K562 (cell line): Measurements from ENCODE around the gene CHD3. TPM values are rescaled to one million over a fixed set of nuclear protein-coding genes. Genes with fewer than 3 reads are reported as not detected.

Experiments used
- ARID1B ChIP-seq: fragments of 450-650 bp; IDR thresholded peaks from 2 replicates; pipeline ENCODE4 v1.6.1; 2016; ENCODE audit warnings: antibody characterized with exemption, mild to moderate bottlenecking, inconsistent platforms
- CREB1 ChIP-seq, 2 experiments: sonication (generic) in 1 of 2; formaldehyde crosslinking in 1 of 2; IDR thresholded peaks; 2 replicates each; pipeline versions ENCODE4 v1.6.1 to v1.8.0; 2012 to 2022; ENCODE audit warnings: inconsistent platforms in 1 of 2, mild to moderate bottlenecking in 1 of 2, missing genetic modification reagents in 1 of 2, moderate library complexity in 1 of 2
- CREB3 ChIP-seq: fragments of 450-650 bp; conservative IDR thresholded peaks from 2 replicates; pipeline ENCODE4 v1.6.1; 2016; ENCODE audit warnings: missing genetic modification characterization, low read depth, mild to moderate bottlenecking, missing compliant biosample characterization, moderate library complexity
- CTCFL ChIP-seq: IDR thresholded peaks from 2 replicates; pipeline ENCODE4 v1.6.1; 2011; ENCODE audit warnings: borderline replicate concordance, low read depth, mild to moderate bottlenecking, moderate library complexity, low read length; ENCODE audit not compliant: insufficient read depth, poor library complexity, severe bottlenecking
- FOS ChIP-seq: IDR thresholded peaks from 3 replicates; pipeline ENCODE4 v1.6.1; 2011; ENCODE audit not compliant: insufficient read length; ENCODE audit errors: extremely low read depth
- GTF2E2 ChIP-seq: fragments of 200-800 bp; sonication (Bioruptor generic); IDR thresholded peaks from 2 replicates; pipeline ENCODE4 v1.6.1; 2016; ENCODE audit warnings: missing genetic modification characterization, missing compliant biosample characterization
- HMG20A ChIP-seq: fragments of 450-650 bp; formaldehyde crosslinking; conservative IDR thresholded peaks from 2 replicates; pipeline ENCODE4 v1.4.0; 2020; ENCODE audit warnings: mild to moderate bottlenecking, mixed read lengths
- MCM7 ChIP-seq, 2 experiments: fragments of 450-650 bp; IDR thresholded peaks; 2 replicates each; pipeline ENCODE4 v1.6.1; 2016 to 2018
- MECOM ChIP-seq: fragments of 250-450 bp; sonication (Bioruptor Pico); IDR thresholded peaks from 2 replicates; pipeline ENCODE4 v1.8.0; 2022; ENCODE audit warnings: inconsistent platforms
- NBN ChIP-seq: fragments of 450-650 bp; IDR thresholded peaks from 2 replicates; pipeline ENCODE4 v1.6.1; 2016; ENCODE audit warnings: low read depth, mild to moderate bottlenecking
- OTX1 ChIP-seq: fragments of 450-650 bp; formaldehyde crosslinking; IDR thresholded peaks from 2 replicates; pipeline ENCODE4 v1.4.0; 2022; ENCODE audit warnings: mild to moderate bottlenecking
- PHTF2 ChIP-seq: fragments of 250-450 bp; sonication (Bioruptor Pico); IDR thresholded peaks from 2 replicates; pipeline ENCODE4 v1.5.0; 2021; ENCODE audit warnings: mild to moderate bottlenecking
- RBM22 ChIP-seq: fragments of 200-400 bp; formaldehyde crosslinking; IDR thresholded peaks from 2 replicates; pipeline ENCODE4 v1.6.1; 2018; ENCODE audit warnings: low read length, low read depth; ENCODE audit not compliant: poor library complexity, severe bottlenecking
- RFX7 ChIP-seq: fragments of 250-450 bp; sonication (Bioruptor Pico); IDR thresholded peaks from 2 replicates; pipeline ENCODE4 v1.5.1; 2021; ENCODE audit warnings: mild to moderate bottlenecking
- SMARCC2 ChIP-seq: fragments of 450-650 bp; IDR thresholded peaks from 2 replicates; pipeline ENCODE4 v1.6.1; 2017; ENCODE audit warnings: antibody characterized with exemption, moderate library complexity, mild to moderate bottlenecking, low read depth
- SNIP1 ChIP-seq: fragments of 450-650 bp; IDR thresholded peaks from 2 replicates; pipeline ENCODE4 v1.7.1; 2017; ENCODE audit warnings: low read depth, mild to moderate bottlenecking
- TAL1 ChIP-seq: fragments of 450-650 bp; IDR thresholded peaks from 2 replicates; pipeline ENCODE4 v1.6.1; 2016; ENCODE audit warnings: mild to moderate bottlenecking
- TGIF2 ChIP-seq: sonication (generic); formaldehyde crosslinking; IDR thresholded peaks from 2 replicates; pipeline ENCODE4 v1.8.1; 2022; ENCODE audit warnings: mild to moderate bottlenecking, missing genetic modification reagents, moderate library complexity
- WHSC1 ChIP-seq: IDR thresholded peaks from one replicate; pipeline ENCODE4 v1.6.1; 2012; ENCODE audit warnings: low read length, control low read depth, inconsistent platforms
- ZC3H8 ChIP-seq: fragments of 450-650 bp; IDR thresholded peaks from 2 replicates; pipeline ENCODE4 v1.6.1; 2017
- ZNF184 ChIP-seq: sonication (generic); formaldehyde crosslinking; IDR thresholded peaks from 2 replicates; pipeline ENCODE4 v1.5.0; 2020; ENCODE audit warnings: missing genetic modification reagents
- ZNF444 ChIP-seq: fragments of 250-450 bp; sonication (Bioruptor Pico); IDR thresholded peaks from 2 replicates; pipeline ENCODE4 v1.4.0; 2020; ENCODE audit warnings: mild to moderate bottlenecking, moderate library complexity
- ZNF778 ChIP-seq: fragments of 450-650 bp; formaldehyde crosslinking; IDR thresholded peaks from 2 replicates; pipeline ENCODE4 v1.4.0; 2020; ENCODE audit warnings: mild to moderate bottlenecking, moderate library complexity
- ZNF780A ChIP-seq: fragments of 250-450 bp; sonication (Bioruptor Pico); IDR thresholded peaks from 2 replicates; pipeline ENCODE4 v1.5.0; 2021; ENCODE audit warnings: mild to moderate bottlenecking
- polyA plus RNA-seq, 8 experiments: library from polyadenylated mRNA; depleted of rRNA in 4 of 8; stranded (reverse) in 5 of 8; unstranded in 3 of 8; fragments of >200 nt; fragmentation: Nextera tagmentation in 2 of 8; fragmentation: Illumina TruSeq in 1 of 8; extraction: Ambion mirVana in 2 of 8; extraction: Trizol in 1 of 8; gene quantifications; 2 replicates each; pipeline versions ENCODE4 v1.2.1 to v1.2.3, GENCODE V29; 2011 to 2014; ENCODE audit warnings: inconsistent platforms in 1 of 8, missing spikeins in 1 of 8
- total RNA-seq, 7 experiments: library from RNA; depleted of rRNA in 6 of 7; stranded (reverse); fragments of >200 nt in 6 of 7; fragmentation: Illumina TruSeq in 2 of 7; extraction: Trizol in 2 of 7; gene quantifications; 2 replicates each; pipeline versions ENCODE4 v1.2.1 to v1.2.3, GENCODE V29; 2011 to 2021; ENCODE audit warnings: low replicate concordance in 1 of 7
- TF ChIP-seq, protein P1 (sequence below): fragments of 450-650 bp; formaldehyde crosslinking; IDR thresholded peaks from 2 replicates; pipeline ENCODE4 v1.4.0; 2020; ENCODE audit warnings: mild to moderate bottlenecking, moderate library complexity

Gene CHD3
- total and polyA plus RNA-seq, 9 of the 15 experiments (the other 6 are each of a cell fraction or from before 2014, with no cell fraction given), result 0.39 to 38.2 (median 21.2) TPM

DNA sequence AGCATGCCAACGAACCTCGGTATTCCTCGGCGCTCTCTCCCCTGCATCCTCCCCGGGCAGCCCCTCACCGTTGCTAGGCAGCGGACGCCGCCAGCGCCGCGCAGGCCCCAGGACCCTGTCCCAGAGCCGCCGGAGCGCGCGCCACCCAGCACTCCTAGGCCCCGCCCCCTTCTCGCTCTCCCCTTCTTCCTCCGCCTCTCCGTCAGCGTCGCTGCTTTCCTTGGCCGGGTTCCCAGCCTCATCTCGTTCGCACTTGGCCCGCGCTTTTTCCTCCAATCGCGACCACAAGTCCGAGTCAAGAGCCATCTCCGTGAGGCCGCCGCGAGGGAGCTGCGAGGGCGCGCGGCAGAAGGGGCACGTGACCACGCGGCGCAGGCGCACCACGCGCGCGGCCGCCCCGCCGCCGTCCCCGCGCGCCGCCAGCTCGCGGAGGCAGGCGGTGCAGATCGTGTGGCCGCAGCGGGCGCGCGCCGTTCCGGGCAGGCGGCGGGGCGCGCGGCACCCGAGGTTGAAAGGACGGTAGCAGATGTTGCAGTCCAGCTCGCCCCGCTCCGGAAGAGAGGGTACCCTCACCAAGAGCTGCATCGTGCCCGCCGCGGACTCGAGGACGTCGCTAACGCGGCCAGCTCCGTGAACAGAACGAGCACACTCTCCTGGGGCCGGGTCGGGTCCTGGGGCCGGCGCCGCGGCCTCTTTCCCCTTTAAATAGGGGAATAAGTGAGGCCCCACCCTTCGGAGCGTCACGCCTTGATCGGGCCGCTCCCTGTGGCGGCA, 27.2 kb downstream of the CHD3 start, which contains the start of gene RNF227 (continued):
- TF ChIP-seq ARID1B (no peak), SNIP1 (peak; percentile 83), ZNF444 (no peak), FOS (no peak), NBN (no peak), RBM22 (no peak), ZNF780A (CRISPR knock-in tag) (no peak), OTX1 (CRISPR knock-in tag) (no peak), TGIF2 (CRISPR knock-in tag) (0 out of 2 replicates have a peak, but pooled peaks have one; percentile 38), PHTF2 (CRISPR knock-in tag) (no peak), MECOM (CRISPR knock-in tag) (no peak), ZC3H8 (no peak), TAL1 (no peak), GTF2E2 (tag) (no peak), CREB3 (tag) (no peak), ZNF778 (CRISPR knock-in tag) (no peak), HMG20A (CRISPR knock-in tag) (no peak), SMARCC2 (no peak), RFX7 (CRISPR knock-in tag) (no peak), ZNF184 (CRISPR knock-in tag) (no peak), CREB1 (IDR thresholded peaks at IDR 0.05) (no peak), CREB1 (CRISPR knock-in tag; IDR thresholded peaks at IDR 0.05) (peak; percentile 71), MCM7 (IDR thresholded peaks at IDR 0.05) (no peak), WHSC1 (no peak), CTCFL (no peak)
- TF ChIP-seq, protein P1, sequence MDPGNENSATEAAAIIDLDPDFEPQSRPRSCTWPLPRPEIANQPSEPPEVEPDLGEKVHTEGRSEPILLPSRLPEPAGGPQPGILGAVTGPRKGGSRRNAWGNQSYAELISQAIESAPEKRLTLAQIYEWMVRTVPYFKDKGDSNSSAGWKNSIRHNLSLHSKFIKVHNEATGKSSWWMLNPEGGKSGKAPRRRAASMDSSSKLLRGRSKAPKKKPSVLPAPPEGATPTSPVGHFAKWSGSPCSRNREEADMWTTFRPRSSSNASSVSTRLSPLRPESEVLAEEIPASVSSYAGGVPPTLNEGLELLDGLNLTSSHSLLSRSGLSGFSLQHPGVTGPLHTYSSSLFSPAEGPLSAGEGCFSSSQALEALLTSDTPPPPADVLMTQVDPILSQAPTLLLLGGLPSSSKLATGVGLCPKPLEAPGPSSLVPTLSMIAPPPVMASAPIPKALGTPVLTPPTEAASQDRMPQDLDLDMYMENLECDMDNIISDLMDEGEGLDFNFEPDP (CRISPR knock-in tag), result no peak
